HG03108 (cell line): ENCODE measurements around the gene CD44.

Experiments used
- ATAC-seq: cut with Tn5 transposase; IDR thresholded peaks from one replicate; pipeline ENCODE4 v1.9.1; 2021; ENCODE audit warnings: moderate library complexity; ENCODE audit not compliant: unreplicated experiment

CD44 gene

GRCh38 chr11:35111161-35112055 is 27.6 kb upstream of the CD44 start:
- no peak for ATAC-seq

DNA sequence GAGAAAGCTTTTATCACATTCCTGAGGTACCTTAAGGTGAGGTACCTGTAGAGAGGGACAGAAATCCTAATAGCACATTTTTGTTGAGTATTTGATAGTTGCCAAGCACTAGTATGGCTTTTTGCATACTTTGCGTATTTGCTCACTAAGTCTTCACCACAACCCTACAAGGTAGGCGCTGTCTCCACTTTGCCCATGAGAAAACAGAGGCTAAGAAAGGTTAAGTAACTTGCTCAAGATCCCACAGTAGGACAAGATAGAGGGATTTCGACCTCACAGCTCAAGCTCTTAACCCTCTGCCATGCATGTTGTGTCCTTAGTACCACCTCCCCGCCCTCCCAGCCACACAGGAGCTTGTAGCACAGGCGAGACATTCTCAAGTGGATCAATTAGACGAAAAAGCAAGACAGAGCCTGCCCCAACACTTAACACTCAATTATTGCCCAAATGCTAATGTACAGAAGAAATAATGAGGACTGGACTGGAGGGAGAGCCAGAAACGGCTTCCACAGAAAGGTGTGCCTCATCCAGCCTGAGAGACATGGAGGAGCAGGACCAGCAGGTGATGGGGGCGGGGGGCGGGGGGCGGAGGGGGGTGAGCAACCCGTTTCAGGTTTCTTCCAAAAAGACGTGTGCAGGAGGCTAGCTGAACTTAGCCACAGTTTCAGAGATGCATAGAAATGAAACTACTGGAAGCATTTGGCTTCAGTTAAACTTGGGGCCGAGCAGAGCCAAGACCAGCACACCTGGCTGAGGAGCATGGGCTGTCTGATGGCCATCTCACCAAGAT is 26.7 kb upstream of the CD44 start:
- ATAC-seq, result no peak

DNA sequence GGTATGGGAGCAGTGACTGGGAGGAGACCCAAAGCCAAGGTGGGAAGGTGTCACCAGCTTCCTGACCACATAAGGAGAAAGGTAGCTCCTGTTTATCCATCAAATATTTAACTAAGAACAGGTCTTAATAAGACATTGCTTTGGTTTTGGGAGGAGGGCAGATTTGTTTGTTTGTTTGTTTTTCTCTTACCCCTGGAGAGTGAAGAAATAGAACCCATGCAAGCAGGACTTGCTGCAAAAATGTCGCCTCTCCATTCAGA is 26.2 kb upstream of the CD44 start:
- ATAC-seq, result no peak

DNA sequence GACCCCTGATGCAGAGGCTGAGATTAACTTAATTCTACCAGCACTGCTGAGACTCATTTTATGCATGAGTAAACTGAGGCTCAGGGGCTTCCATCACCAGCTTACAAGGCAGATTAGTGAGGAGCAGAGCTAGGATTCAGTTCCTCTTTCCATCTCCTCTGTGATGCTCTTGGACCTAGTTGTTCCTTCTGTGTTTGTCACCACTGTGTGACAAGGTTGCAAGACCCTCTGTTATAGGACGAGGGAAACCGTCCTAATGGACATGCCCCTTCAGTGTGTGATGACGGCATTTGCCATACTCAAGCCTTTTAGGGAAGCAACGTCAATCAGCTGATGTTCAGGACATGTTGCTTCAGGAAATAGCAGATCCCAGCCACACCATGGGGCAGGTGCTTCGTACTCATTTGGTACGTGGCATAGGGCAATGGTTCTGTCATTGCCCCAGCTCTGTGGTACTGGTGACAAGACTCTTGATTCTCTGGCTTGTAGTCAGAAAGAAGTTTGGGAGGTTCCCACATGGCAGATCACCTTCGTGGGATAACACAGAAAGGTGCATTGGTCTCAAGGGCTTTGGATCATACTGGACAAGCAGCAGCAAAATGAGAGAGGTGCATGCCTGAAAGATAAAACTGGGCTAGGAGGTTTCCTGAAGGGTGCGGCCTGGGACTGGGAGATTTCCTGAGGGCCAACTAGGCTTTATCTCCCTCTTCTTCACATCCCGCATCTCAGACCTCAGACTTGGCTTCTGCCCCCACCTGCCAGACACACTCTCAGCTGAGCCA is 23.9 kb upstream of the CD44 start:
- ATAC-seq, result no peak

DNA sequence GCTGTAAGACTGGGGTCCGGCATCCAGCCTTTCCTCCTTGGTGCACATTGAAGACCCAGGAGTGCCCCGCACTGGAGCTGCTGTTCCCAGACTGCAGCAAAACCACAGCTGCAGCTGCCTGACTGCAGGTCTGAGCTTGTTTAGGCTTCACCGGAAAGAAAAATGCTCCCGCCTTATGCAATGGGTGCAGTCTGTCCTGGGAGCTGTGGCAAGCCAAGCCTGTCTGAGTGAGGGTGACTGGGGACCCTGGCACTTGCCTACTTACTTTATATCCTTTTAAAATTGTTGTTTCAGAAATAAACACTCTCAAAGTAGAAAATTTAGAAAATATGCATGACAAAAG is 23.3 kb upstream of the CD44 start:
- no peak for ATAC-seq

DNA sequence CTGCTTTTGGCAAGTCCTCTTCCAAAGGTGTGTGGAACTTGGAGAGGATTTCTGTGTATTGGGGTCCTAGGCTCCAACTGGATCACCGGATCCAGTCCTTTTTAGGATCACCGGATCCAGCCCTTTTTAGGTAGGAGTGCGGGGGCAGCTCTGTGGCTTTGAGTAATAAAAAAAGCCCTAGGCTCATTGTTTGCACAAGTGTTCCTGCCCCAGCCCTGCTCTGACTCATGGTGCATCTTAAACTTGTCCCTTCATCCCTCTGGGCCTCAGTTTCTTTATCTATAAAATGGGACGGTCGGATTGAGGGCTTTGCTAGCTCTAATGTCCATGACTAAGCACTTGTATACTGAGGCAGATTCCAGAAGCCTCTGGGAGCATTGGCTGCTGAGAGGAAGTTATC is 22.7 kb upstream of the CD44 start:
- no peak for ATAC-seq

DNA sequence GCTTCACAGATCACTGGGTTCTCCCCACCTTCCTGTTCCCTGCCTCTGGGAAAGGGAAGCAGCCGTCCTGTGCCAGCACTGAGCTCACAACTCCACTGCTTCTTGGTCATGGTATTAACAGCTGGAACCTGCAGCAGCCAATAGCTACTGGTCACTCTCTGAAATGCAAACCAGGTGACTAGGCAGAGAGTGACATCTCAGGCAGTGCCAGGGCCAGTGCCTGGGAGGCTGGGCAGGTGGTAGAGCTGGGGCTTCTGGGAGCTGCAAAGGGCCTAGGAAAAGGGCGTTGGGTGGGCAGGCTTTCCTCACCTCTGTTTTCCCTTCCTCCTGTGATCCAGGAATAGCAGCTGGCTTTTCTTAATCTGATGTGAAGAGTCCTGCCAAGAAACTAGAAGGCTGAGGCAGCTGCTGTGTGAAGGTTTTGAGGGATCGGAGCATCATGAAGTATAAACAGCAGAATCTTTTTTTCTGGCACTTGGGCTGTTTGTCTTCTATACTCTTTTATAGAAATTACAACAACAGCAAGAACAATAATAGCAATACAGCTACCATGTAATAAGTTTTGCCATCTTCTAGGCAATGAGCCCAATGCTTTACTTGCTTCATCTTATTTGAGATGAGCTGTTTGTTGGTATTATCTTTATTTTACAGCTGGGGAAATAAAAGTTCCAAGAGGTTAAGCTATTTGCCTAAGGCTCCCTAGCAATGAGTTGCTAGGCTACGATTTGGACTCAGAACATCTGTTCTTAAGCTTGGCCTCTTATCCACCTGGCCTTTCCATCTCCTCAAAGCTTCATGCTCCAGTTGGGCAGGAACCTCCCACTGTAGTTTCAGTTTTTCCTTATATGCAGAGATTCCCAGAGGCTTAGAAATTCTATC is 22.0 kb upstream of the CD44 start:
- no peak for ATAC-seq

GRCh38 chr11:35118906-35119305 is 20.1 kb upstream of the CD44 start:
- ATAC-seq, result peak; percentile 74

DNA sequence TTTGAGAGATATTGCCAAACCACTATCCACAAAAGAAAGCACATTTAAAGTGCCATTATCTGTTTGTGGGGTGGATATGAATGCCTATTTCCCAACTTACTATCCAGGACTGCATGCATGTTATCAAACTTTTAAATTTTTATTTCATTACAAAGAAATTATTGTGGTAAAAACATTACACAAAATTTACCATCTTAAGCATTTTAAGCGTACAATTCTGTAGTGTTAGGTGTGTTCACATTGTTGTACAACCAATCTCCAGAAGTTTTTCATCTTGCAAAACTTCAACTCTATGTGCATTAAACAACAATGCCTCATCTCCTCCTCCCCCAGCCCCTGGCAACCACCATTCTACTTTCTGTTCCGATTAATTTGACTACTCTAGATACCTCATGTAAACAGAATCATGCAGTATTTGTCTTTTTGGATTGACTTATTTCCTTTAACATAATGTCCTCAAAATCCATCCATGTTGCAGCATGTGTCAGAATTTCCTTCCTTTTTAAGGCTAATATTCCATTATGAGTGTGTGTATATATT is 17.6 kb upstream of the CD44 start:
- no peak for ATAC-seq

DNA sequence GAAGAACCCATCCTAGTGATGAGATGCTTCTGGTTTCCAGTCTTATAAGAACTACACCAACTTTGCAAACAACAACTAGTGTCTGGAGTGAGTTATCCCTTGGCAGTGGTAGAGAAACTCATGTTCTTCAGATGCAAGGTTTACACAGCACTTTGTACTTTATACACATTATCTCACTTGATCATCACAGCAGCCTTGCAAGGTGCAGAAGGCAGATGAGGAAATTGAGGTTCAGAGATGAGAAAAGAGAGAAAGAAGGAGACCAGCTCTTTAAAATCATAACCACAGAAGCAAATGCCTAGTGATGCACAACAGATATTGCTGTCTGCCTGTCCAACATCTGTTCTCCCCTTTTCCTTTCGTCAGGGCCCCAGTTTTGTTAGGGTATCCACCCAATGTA is 16.7 kb upstream of the CD44 start:
- no peak for ATAC-seq

DNA sequence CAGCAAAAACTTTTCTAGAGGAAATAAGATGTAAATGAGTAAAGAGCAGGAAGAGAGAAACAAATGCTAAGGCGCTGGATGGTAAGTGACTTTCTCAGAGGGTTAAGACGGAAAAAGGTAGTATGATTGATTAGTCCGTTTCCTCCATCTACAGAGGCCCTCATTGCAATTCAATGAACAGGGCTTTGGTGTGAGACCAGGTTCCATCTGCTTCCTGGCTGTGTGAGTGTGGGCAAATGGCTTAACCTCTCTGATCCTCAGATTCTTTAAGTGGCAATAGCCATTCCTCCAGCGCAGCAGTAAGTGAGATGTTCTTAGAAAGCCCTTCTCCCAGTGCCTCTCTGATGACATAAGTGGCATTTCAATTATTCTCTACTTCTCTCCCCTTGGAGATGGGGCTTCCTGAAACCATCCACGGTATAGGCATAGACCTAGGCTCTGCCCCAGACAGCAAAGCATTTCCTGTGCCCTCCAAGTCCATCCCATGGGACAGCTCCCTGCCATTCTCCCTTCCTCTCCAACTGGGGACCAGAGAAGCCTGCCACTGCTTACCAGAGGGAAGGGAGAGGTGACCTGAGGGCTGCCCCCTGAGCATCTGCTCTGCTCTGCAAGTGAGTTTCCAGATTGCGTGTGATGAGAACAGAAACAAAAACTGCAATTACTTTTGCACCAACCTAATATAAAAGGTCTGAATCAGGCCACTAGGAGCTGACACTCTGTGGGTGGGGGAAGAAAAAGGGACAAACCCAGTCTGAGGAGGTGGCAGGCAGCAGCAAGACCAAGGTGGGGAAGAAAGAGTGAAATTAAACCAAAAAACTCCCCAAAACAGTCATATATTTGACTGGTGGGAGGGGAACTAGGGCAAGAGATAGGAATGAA is 12.7 kb upstream of the CD44 start:
- peak; percentile 57 for ATAC-seq

- ATAC-seq, result no peak
Observed at GRCh38 chr11:35126879-35127581, 11.9 kb upstream of the CD44 start.

DNA sequence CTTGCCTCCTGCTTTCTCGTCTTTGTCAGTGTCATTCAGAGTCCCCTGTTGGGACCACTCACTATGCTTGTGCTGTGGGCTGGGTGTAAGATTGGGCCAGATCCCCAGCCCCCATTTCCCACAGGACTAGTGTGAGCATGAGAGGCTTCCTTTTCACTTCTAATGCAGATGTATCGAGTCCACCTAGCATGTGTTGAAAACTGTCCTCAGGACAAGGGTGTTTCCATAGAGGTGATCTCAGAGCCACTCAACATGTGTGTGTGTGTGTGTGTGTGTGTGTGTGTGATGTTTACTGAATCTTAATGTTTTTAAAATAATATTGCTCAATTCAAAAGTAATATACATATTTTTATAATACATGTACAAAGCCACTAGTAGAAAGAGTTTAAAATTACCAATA is 11.4 kb upstream of the CD44 start:
- ATAC-seq, result no peak

DNA sequence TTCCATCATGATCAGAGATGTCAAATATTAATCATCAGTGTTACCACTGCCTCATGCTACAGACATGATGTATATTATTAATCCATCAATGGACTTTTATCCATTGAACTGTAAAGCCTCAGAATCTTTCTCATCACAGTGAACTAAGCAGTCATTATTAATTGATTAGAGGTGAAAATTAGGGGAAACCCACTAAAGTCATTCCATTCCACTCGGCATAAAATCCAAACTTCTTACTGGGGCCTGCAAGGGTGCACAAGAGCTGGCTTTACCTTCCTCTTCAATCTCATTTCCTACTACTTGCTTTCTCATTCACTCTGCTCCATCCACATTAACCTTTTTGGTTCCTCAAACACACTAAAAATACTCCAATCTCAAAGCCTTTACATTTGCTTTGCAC is 7.9 kb upstream of the CD44 start:
- no peak for ATAC-seq

DNA sequence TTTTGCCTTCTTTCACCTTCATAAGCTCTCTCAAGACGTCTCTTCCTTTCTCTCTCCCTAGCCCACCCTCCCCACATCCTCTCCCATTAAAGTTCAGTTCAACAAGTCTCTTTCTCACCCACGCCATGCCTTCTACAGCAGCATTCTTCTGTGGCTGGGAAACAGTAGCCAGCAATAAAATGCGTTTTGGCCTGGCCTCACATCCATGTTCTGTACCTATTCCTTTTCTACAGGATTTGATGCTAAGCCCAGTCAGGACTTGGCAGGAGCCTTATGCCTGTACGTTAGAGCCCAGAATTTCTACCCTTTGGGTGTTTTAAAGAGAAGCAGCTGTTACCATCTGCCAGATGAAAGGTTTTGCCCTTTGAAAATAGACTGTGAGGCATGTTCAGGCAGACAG is 7.1 kb upstream of the CD44 start:
- ATAC-seq, result no peak

GRCh38 chr11:35133656-35134055 is 5.3 kb upstream of the CD44 start:
- ATAC-seq, result no peak

DNA sequence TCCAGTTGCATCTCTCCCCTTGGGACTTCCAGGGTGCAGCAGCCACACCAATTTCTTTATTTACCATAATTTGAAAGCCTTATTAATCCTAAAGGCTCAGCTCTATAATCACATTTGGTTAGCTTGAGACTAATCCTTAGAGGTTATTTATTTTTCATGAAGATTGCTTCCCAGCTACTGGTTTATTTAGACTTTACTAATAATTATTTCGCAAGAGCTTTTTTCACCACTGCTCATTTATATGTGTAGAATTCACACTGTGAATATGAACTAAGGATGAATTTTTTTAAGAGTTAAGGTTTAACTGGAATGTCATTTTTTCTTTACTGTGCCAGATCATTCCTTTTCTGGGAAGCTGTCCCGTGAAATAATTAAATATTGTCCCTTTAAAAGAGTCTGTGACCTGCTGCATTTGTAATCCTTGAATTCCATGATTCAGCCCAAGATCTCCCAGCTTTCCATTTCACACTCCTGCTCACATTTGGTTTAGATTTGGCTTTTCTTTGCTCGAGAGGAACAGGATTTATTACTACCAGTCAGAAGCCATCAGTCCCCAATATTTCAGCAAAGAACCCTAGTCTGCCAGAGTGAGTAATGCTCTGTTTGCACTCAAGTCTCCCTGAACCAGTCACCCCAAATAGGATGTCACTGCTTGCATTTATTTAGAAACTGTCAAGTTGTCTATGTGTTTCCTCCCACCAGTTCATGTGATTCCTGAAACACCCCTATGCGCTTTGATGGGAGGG is 4.4 kb upstream of the CD44 start:
- no peak for ATAC-seq

DNA sequence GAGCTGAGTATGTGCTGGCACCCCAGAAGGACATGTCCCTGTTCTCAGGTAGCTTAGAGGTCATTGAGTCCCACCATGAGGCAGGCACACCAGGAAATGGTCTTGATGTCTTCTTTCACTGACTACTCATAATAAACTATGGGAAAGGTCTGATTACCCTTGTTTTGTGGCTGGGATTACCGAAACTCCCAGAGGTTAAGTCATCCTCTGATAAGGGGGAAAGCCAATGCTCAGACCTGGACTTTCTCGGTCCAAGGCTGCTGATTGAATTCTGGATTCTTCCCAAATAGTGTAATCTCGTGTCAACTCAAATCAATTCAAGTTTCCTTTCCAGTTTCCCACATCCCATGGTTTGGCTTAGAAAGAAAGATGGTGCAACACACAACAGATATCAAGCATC is 3.7 kb upstream of the CD44 start:
- ATAC-seq, result no peak
